Neural progenitor cell (in vitro differentiated cells): ENCODE measurements around the gene RINT1. TPM values are rescaled to one million over a fixed set of nuclear protein-coding genes. Genes with fewer than 3 reads are reported as not detected.

Experiments
- DNase-seq: peaks from one replicate; pipeline ENCODE4 v3.0.0-alpha.2; 2016; ENCODE audit warnings: low spot score
- H2AFZ ChIP-seq: fragments of 200-600 bp; sonication (generic); replicated peaks from 2 replicates; pipeline ENCODE4 v1.6.1; 2016; ENCODE audit warnings: antibody characterized with exemption
- H3F3A ChIP-seq: fragments of 200-600 bp; sonication (generic); 2 replicates; pipeline ENCODE4 v1.6.1; 2016; ENCODE audit warnings: antibody characterized with exemption, low read depth
- H3K27ac ChIP-seq: fragments of 200-600 bp; sonication (generic); 2 replicates; pipeline ENCODE4 v1.5.1; 2016; ENCODE audit warnings: mild to moderate bottlenecking
- H3K27me3 ChIP-seq: fragments of 200-600 bp; sonication (generic); 2 replicates; pipeline ENCODE4 v1.6.1; 2016; ENCODE audit warnings: mild to moderate bottlenecking, moderate library complexity
- H3K36me3 ChIP-seq: fragments of 200-600 bp; sonication (generic); 2 replicates; pipeline ENCODE4 v1.5.1; 2016
- H3K4me1 ChIP-seq: fragments of 200-600 bp; sonication (generic); 2 replicates; pipeline ENCODE4 v1.6.1; 2016; ENCODE audit warnings: mixed run types
- H3K4me2 ChIP-seq: fragments of 200-600 bp; sonication (generic); 2 replicates; pipeline ENCODE4 v1.6.1; 2016
- H3K4me3 ChIP-seq: fragments of 200-600 bp; sonication (generic); 2 replicates; pipeline ENCODE4 v1.5.1; 2016
- H3K79me2 ChIP-seq: fragments of 200-600 bp; sonication (generic); 2 replicates; pipeline ENCODE4 v1.6.1; 2016; ENCODE audit warnings: low read depth
- H3K9ac ChIP-seq: fragments of 200-600 bp; sonication (generic); 2 replicates; pipeline ENCODE4 v1.6.1; 2016
- H3K9me3 ChIP-seq: fragments of 200-600 bp; sonication (generic); 2 replicates; pipeline ENCODE4 v1.5.1; 2016; ENCODE audit warnings: low read depth
- H4K20me1 ChIP-seq: fragments of 200-600 bp; sonication (generic); 2 replicates; pipeline ENCODE4 v1.6.1; 2016; ENCODE audit warnings: low read depth
- H3K27ac Mint-ChIP-seq: 3 replicates; pipeline ENCODE4 v1.8.0; 2021; ENCODE audit warnings: mixed read lengths
- H3K27me3 Mint-ChIP-seq: 2 replicates; pipeline ENCODE4 v1.8.0; 2022; ENCODE audit warnings: low read depth, mild to moderate bottlenecking, inconsistent platforms, moderate library complexity, mixed read lengths; ENCODE audit not compliant: insufficient read depth
- H3K36me3 Mint-ChIP-seq: 3 replicates; pipeline ENCODE4 v1.8.0; 2021; ENCODE audit warnings: mixed read lengths
- H3K4me1 Mint-ChIP-seq: 3 replicates; pipeline ENCODE4 v1.8.0; 2021; ENCODE audit warnings: mixed read lengths
- H3K4me3 Mint-ChIP-seq: 3 replicates; pipeline ENCODE4 v1.8.0; 2021; ENCODE audit warnings: mild to moderate bottlenecking, moderate library complexity, mixed read lengths
- H3K9me3 Mint-ChIP-seq: 3 replicates; pipeline ENCODE4 v1.8.0; 2020; ENCODE audit warnings: mixed read lengths
- CTCF ChIP-seq: fragments of 200-600 bp; sonication (generic); IDR thresholded peaks from 2 replicates; pipeline ENCODE4 v1.5.1; 2017; ENCODE audit warnings: antibody characterized with exemption, mild to moderate bottlenecking
- EZH2 ChIP-seq: fragments of 200-600 bp; sonication (generic); IDR thresholded peaks from 2 replicates; pipeline ENCODE4 v1.6.1; 2017; ENCODE audit warnings: antibody characterized with exemption, mild to moderate bottlenecking, moderate library complexity
- EZH2phosphoT487 ChIP-seq: fragments of 200-600 bp; sonication (generic); IDR thresholded peaks from 2 replicates; pipeline ENCODE4 v1.6.1; 2017; ENCODE audit warnings: antibody characterized with exemption
- total RNA-seq: library from RNA; depleted of rRNA; stranded (reverse); fragments of >200 nt; gene quantifications from 2 replicates; pipeline ENCODE4 v1.2.3, GENCODE V29; 2015; ENCODE audit warnings: low replicate concordance

Gene RINT1
- total RNA-seq, 1 donor from 2014 or later = 9.0 TPM

DNA sequence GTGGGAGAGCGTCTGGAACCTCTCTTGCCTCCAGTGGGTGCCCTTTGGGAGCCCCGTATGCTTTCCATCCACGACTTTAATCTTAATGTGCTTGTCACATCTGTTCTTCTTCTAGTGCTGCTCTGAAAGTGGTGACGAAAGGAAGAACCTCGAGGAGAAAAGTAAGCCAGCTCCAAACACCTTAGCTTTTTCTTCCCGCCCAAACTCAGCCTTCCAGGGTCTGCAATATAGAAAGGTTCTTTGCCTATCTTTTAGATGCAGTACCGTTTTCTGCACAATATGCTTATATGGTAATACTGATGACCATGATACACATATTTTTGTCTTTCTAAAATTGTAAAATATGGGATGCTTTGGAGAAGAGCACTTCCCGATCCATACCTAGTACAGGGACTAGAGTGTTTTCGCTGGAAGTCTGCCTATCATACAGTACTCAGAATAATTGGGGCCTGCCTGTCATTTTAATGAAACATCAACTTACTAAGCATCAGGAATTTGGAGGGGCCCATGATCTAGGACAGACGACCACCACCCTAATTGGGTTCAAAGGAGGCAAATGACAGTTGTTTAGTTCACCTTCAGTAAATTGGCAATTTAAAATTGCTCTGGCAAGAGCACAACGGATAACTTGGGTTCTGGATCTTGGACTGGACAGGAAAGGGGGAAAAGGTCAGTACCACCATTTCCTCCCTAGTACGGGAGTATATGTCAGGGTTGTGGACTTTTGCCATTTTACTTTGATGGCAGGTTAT is 884 bp downstream of the RINT1 start:
- H3K27me3 ChIP-seq = no peaks in the 10 kb centered on the region
- DNase-seq = no peak
- peak overlapping the region; percentile 89 for H2AFZ ChIP-seq
- TF ChIP-seq EZH2 (no peak), CTCF (no peak), EZH2phosphoT487 (no peak)
- peaks cover 29% of the 10 kb centered on the region for H3K79me2 ChIP-seq
- H3K9me3 ChIP-seq = no peaks in the 10 kb centered on the region
- H3K4me3 Mint-ChIP-seq = peak overlapping the region; percentile 96
- H3K27ac ChIP-seq = no peak overlapping the region
- peak overlapping the region; percentile 93 for H3K4me2 ChIP-seq
- H3K27ac Mint-ChIP-seq = peak overlapping the region; percentile 94
- H3K4me3 ChIP-seq = peak overlapping the region; percentile 89
- H3K36me3 ChIP-seq = no peaks in the 10 kb centered on the region
- H4K20me1 ChIP-seq = no peaks in the 10 kb centered on the region
- peaks cover 14% of the 10 kb centered on the region for H3K4me1 Mint-ChIP-seq
- peaks cover 2% of the 10 kb centered on the region for H3K27me3 Mint-ChIP-seq
- peak overlapping the region; percentile 87 for H3K9ac ChIP-seq
- H3K9me3 Mint-ChIP-seq = peaks cover 2% of the 10 kb centered on the region
- H3F3A ChIP-seq = no peaks in the 10 kb centered on the region
- H3K36me3 Mint-ChIP-seq = peaks cover 2% of the 10 kb centered on the region
- H3K4me1 ChIP-seq = peaks cover 6% of the 10 kb centered on the region

GRCh38 chr7:105538339-105538738 is 6.3 kb downstream of the RINT1 start:
- no peaks in the 10 kb centered on the region for H3F3A ChIP-seq
- H2AFZ ChIP-seq = no peak overlapping the region
- Mint-ChIP-seq H3K4me3 (no peak overlapping the region), H3K9me3 (no peaks in the 10 kb centered on the region), H3K27ac (no peak overlapping the region), H3K36me3 (peaks cover 17% of the 10 kb centered on the region), H3K27me3 (no peaks in the 10 kb centered on the region), H3K4me1 (peaks cover 4% of the 10 kb centered on the region)
- H3K9ac ChIP-seq = no peak overlapping the region
- H3K4me3 ChIP-seq = no peak overlapping the region
- no peak for DNase-seq
- TF ChIP-seq CTCF (no peak), EZH2 (no peak), EZH2phosphoT487 (no peak)
- no peaks in the 10 kb centered on the region for H4K20me1 ChIP-seq
- no peak overlapping the region for H3K27ac ChIP-seq
- no peaks in the 10 kb centered on the region for H3K27me3 ChIP-seq
- no peaks in the 10 kb centered on the region for H3K4me1 ChIP-seq
- H3K79me2 ChIP-seq = peaks cover 17% of the 10 kb centered on the region
- peaks cover 9% of the 10 kb centered on the region for H3K36me3 ChIP-seq
- H3K4me2 ChIP-seq = no peak overlapping the region
- H3K9me3 ChIP-seq = no peaks in the 10 kb centered on the region

GRCh38 chr7:105559926-105560325 is 27.9 kb downstream of the RINT1 start:
- no peak overlapping the region for H2AFZ ChIP-seq
- no peak overlapping the region for H3K9ac ChIP-seq
- H3K4me3 ChIP-seq = no peak overlapping the region
- no peaks in the 10 kb centered on the region for H3K9me3 ChIP-seq
- no peak overlapping the region for H3K27ac ChIP-seq
- no peaks in the 10 kb centered on the region for H4K20me1 ChIP-seq
- H3K4me2 ChIP-seq = no peak overlapping the region
- H3K79me2 ChIP-seq = no peaks in the 10 kb centered on the region
- no peaks in the 10 kb centered on the region for H3F3A ChIP-seq
- no peaks in the 10 kb centered on the region for H3K4me1 ChIP-seq
- peaks cover 3% of the 10 kb centered on the region for H3K36me3 ChIP-seq
- Mint-ChIP-seq H3K36me3 (peaks cover 18% of the 10 kb centered on the region), H3K9me3 (no peaks in the 10 kb centered on the region), H3K27me3 (peaks cover 3% of the 10 kb centered on the region), H3K4me3 (no peak overlapping the region), H3K27ac (no peak overlapping the region), H3K4me1 (no peaks in the 10 kb centered on the region)
- no peaks in the 10 kb centered on the region for H3K27me3 ChIP-seq
- no peak for TF ChIP-seq EZH2
- no peak for TF ChIP-seq EZH2phosphoT487
- TF ChIP-seq CTCF = no peak
- no peak for DNase-seq
